Activated T-helper 1 cell treated with anti-CD3 and anti-CD28 coated beads, Interleukin-12 subunit alpha, Interleukin-12 subunit beta, Interleukin-2, Interleukin-4 antibody, amounts not matched to agents 30 ng/mL and 10 ng/mL and 1 ng/mL, durations not matched to agents 14 hours and 24 hours and 36 hours (primary cell): ENCODE results near the gene NCF1. TPM values are rescaled to one million over a fixed set of nuclear protein-coding genes. Genes with fewer than 3 reads are reported as not detected.
"Not testable (repeated sequence)": the region's sequence is repeated elsewhere in the genome, so short reads cannot be mapped to it uniquely, and the experiment has no call there.

Experiments used
- DNase-seq: peaks from one replicate; pipeline ENCODE4 v3.0.0; 2021; ENCODE audit warnings: low spot score
- H3K27ac Mint-ChIP-seq: one replicate; pipeline ENCODE4 v1.8.0; 2021; ENCODE audit warnings: mild to moderate bottlenecking, mixed read lengths
- H3K27me3 Mint-ChIP-seq: one replicate; pipeline ENCODE4 v1.8.0; 2022; ENCODE audit warnings: mild to moderate bottlenecking, moderate library complexity, mixed read lengths; ENCODE audit not compliant: insufficient read depth
- H3K36me3 Mint-ChIP-seq: one replicate; pipeline ENCODE4 v1.8.0; 2021; ENCODE audit warnings: low read depth, mixed read lengths
- H3K4me1 Mint-ChIP-seq: one replicate; pipeline ENCODE4 v1.8.0; 2021; ENCODE audit warnings: low read depth, mixed read lengths
- H3K4me3 Mint-ChIP-seq: one replicate; pipeline ENCODE4 v1.8.0; 2021; ENCODE audit warnings: mild to moderate bottlenecking, moderate library complexity, mixed read lengths
- H3K9me3 Mint-ChIP-seq: one replicate; pipeline ENCODE4 v1.8.0; 2021; ENCODE audit warnings: mixed read lengths
- intact Hi-C: fragments of 100-400 bp; cut with micrococcal nuclease; formaldehyde crosslinking; loops from one replicate; pipeline ENCODE4 v1.15.1; 2024
- total RNA-seq: library from RNA; stranded (reverse); gene quantifications from 2 replicates; pipeline ENCODE4 v1.2.3, GENCODE V29; 2022

NCF1 gene
- total RNA-seq, 1 donor from 2014 or later = 0.67 TPM

GRCh38 chr7:74766509-74766908, 7.3 kb upstream of the NCF1 start:
- H3K4me1 Mint-ChIP-seq, H3K27ac Mint-ChIP-seq, DNase-seq, H3K36me3 Mint-ChIP-seq, H3K9me3 Mint-ChIP-seq, H3K27me3 Mint-ChIP-seq, H3K4me3 Mint-ChIP-seq, intact Hi-C loops: not testable (repeated sequence)

- intact Hi-C loops, H3K27ac Mint-ChIP-seq, H3K36me3 Mint-ChIP-seq, H3K9me3 Mint-ChIP-seq, H3K4me1 Mint-ChIP-seq, DNase-seq, H3K27me3 Mint-ChIP-seq, H3K4me3 Mint-ChIP-seq: not testable (repeated sequence)
These were observed 6.8 kb upstream of the NCF1 start for GRCh38 chr7:74766991-74767390.

- H3K9me3 Mint-ChIP-seq, H3K4me1 Mint-ChIP-seq, intact Hi-C loops: not testable (repeated sequence)
These were observed 3.7 kb upstream of the NCF1 start for GRCh38 chr7:74770062-74770461.

GRCh38 chr7:74772093-74772492, 1.7 kb upstream of the NCF1 start:
- DNase-seq, H3K27ac Mint-ChIP-seq, H3K9me3 Mint-ChIP-seq, H3K4me3 Mint-ChIP-seq, H3K27me3 Mint-ChIP-seq, H3K4me1 Mint-ChIP-seq, H3K36me3 Mint-ChIP-seq, intact Hi-C loops: not testable (repeated sequence)

More at GRCh38 chr7:74770062-74770461, 3.7 kb upstream of the NCF1 start:
- H3K36me3 Mint-ChIP-seq, DNase-seq, H3K4me3 Mint-ChIP-seq, H3K27me3 Mint-ChIP-seq, H3K27ac Mint-ChIP-seq: not testable (repeated sequence)

- DNase-seq, H3K4me3 Mint-ChIP-seq, H3K36me3 Mint-ChIP-seq, H3K27ac Mint-ChIP-seq, H3K9me3 Mint-ChIP-seq, H3K27me3 Mint-ChIP-seq, H3K4me1 Mint-ChIP-seq, intact Hi-C loops: not testable (repeated sequence)
These were observed 1.3 kb downstream of the NCF1 start for GRCh38 chr7:74775111-74775510.

- H3K4me3 Mint-ChIP-seq, H3K9me3 Mint-ChIP-seq, H3K36me3 Mint-ChIP-seq, H3K27me3 Mint-ChIP-seq, DNase-seq, H3K27ac Mint-ChIP-seq, H3K4me1 Mint-ChIP-seq, intact Hi-C loops: not testable (repeated sequence)
These were observed 5.2 kb downstream of the NCF1 start for GRCh38 chr7:74779053-74779452.

- DNase-seq, H3K4me3 Mint-ChIP-seq, intact Hi-C loops, H3K27me3 Mint-ChIP-seq, H3K36me3 Mint-ChIP-seq, H3K4me1 Mint-ChIP-seq, H3K27ac Mint-ChIP-seq, H3K9me3 Mint-ChIP-seq: not testable (repeated sequence)
These were observed 7.9 kb downstream of the NCF1 start for GRCh38 chr7:74781746-74782145.

- intact Hi-C loops, H3K4me1 Mint-ChIP-seq, H3K27me3 Mint-ChIP-seq, DNase-seq, H3K36me3 Mint-ChIP-seq, H3K9me3 Mint-ChIP-seq, H3K4me3 Mint-ChIP-seq, H3K27ac Mint-ChIP-seq: not testable (repeated sequence)
These were observed 9.8 kb downstream of the NCF1 start for GRCh38 chr7:74783595-74783994.

GRCh38 chr7:74788369-74789150, 14.7 kb downstream of the NCF1 start:
- H3K4me3 Mint-ChIP-seq = peak overlapping the region; percentile 19
- H3K27ac Mint-ChIP-seq, intact Hi-C loops: not testable (repeated sequence)

GRCh38 chr7:74789200-74789736, 15.5 kb downstream of the NCF1 start:
- H3K27me3 Mint-ChIP-seq, H3K4me3 Mint-ChIP-seq, intact Hi-C loops, DNase-seq, H3K27ac Mint-ChIP-seq, H3K9me3 Mint-ChIP-seq, H3K4me1 Mint-ChIP-seq, H3K36me3 Mint-ChIP-seq: not testable (repeated sequence)

More at GRCh38 chr7:74788369-74789150, 14.7 kb downstream of the NCF1 start:
- DNase-seq = peak; percentile 95
- H3K9me3 Mint-ChIP-seq, H3K27me3 Mint-ChIP-seq, H3K4me1 Mint-ChIP-seq, H3K36me3 Mint-ChIP-seq: not testable (repeated sequence)

GRCh38 chr7:74797848-74798622, 24.2 kb downstream of the NCF1 start:
- H3K36me3 Mint-ChIP-seq, H3K4me3 Mint-ChIP-seq, H3K27ac Mint-ChIP-seq, H3K9me3 Mint-ChIP-seq, intact Hi-C loops, H3K27me3 Mint-ChIP-seq, H3K4me1 Mint-ChIP-seq, DNase-seq: not testable (repeated sequence)

GRCh38 chr7:74798644-74799043, 24.8 kb downstream of the NCF1 start:
- H3K27me3 Mint-ChIP-seq, H3K36me3 Mint-ChIP-seq, H3K9me3 Mint-ChIP-seq, H3K4me1 Mint-ChIP-seq, DNase-seq, H3K27ac Mint-ChIP-seq, H3K4me3 Mint-ChIP-seq, intact Hi-C loops: not testable (repeated sequence)

- H3K27ac Mint-ChIP-seq, H3K9me3 Mint-ChIP-seq, intact Hi-C loops, H3K27me3 Mint-ChIP-seq, H3K4me3 Mint-ChIP-seq, H3K36me3 Mint-ChIP-seq, H3K4me1 Mint-ChIP-seq, DNase-seq: not testable (repeated sequence)
These were observed 42.1 kb downstream of the NCF1 start for GRCh38 chr7:74815882-74816281.
